ENCODE results near the gene WBP1L.
"Not testable (repeated sequence)": the region's sequence is repeated elsewhere in the genome, so short reads cannot be mapped to it uniquely, and the experiment has no call there.

Gene WBP1L

GRCh38 chr10:102743588-102744373, at the start of gene WBP1L:
TSS of gene WBP1L (plus strand) at chr10:102743948. CDS start at chr10:102744054, 106 bp downstream.
- DNase-seq (ENCODE audit: low read depth in 2 of 2): peak; percentile 85 to 89

DNA sequence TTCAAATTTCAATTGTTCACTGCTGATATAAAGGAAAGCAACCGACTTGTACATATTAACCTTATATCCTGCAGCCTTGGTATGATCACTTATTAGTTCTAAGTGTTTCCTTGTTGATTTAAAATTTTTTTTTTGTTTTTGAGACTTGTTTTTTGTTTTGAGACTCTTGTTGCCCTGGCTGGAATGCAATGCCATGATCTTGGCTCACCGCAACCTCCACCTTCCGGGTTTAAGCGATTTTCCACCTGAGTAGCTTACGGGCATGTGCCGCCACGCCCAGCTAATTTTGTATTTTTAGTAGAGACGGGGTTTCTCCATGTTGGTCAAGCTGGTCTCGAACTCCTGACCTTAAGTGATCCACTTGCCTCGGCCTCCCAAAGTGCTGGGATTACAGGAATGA, 48.3 kb upstream of the WBP1L start:
- not testable (repeated sequence) for DNase-seq (ENCODE audit: low read depth in 2 of 2)

DNA sequence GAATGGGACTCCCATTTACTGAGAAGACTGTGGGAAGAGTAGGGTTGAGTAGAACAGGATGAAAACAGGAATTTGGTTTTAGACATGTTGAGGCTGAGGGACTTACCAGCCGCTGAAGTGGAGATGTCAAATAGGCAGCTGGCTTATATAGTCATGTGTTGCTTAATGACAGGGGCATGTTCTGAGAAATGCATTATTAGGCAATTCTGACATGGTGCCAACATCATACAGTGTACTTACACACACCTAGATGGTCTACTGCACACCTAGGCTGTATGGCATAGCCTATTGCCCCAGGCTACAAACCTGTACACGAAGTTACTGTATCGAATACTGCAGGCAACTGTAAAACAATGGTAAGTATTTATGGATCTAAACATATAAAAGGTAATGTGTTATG, 47.0 kb upstream of the WBP1L start:
- DNase-seq (ENCODE audit: low read depth in 2 of 2): no peak

DNA sequence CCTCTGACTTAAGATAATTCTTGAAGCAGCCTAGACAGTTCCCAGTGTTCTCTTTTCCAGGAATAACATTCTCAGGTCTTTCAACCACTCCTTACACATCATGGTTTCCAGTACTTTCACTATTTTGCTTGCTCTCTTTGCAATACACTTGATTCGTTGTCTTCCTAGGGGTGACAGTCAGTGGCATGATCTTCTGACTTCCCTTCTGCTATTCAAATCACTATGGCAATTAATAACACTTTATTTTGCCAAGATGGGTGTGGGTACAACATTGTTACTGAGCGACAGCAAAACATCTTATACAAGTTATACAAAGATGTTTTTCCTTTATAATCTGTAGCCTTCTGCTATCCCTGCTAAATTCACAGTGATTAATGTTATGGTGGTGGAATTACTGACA, 44.9 kb upstream of the WBP1L start:
- DNase-seq (ENCODE audit: low read depth in 2 of 2): no peak

- no peak for DNase-seq (ENCODE audit: low read depth in 2 of 2)
These were observed 42.5 kb upstream of the WBP1L start for GRCh38 chr10:102701272-102701671.

GRCh38 chr10:102701796-102702195, 42.0 kb upstream of the WBP1L start:
- no peak for DNase-seq (ENCODE audit: low read depth in 2 of 2)

GRCh38 chr10:102702742-102703141, 41.0 kb upstream of the WBP1L start:
- no peak for DNase-seq (ENCODE audit: low read depth in 2 of 2)

DNA sequence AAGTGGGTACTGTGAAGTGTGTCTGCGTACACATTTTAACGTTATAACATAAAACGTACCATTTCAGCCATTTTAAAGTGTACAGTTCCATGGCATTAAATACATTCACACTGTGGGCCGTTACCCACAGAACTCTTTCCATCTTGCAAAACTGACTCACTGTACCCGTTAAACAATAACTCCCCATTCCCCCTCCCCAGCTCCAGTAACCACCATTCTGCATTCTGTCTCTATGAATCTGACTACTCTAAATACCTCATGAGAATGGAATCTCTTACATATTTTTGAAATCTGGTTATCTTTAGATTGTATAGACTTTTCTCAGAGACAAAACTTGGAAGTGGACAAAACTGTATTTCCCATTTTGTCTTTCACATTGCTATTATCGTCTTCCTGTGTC, 38.8 kb upstream of the WBP1L start:
- DNase-seq (ENCODE audit: low read depth in 2 of 2): no peak

GRCh38 chr10:102705531-102705930, 38.2 kb upstream of the WBP1L start:
- no peak for DNase-seq (ENCODE audit: low read depth in 2 of 2)

- DNase-seq (ENCODE audit: low read depth in 2 of 2): no peak
These were observed 33.1 kb upstream of the WBP1L start for GRCh38 chr10:102710609-102711008.

DNA sequence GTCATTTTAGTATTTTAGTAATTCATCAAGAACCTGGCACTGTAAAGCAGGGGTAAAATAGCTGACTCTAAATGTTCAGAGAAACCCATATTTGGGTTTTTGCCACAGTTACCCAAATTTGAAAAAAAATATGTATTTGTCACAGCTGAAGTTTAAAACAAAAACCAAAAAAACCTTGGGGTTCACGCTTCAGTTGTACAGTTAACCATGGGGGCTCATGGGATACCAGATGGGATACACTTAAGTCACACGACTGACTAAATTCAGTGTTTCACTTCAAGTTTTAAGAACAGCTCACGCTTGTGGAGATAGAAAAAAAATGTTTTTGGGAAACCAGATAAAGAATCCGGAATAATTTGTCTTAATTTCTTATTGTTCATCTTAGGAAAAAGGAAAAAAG, 31.7 kb upstream of the WBP1L start:
- DNase-seq (ENCODE audit: low read depth in 2 of 2): no peak

DNA sequence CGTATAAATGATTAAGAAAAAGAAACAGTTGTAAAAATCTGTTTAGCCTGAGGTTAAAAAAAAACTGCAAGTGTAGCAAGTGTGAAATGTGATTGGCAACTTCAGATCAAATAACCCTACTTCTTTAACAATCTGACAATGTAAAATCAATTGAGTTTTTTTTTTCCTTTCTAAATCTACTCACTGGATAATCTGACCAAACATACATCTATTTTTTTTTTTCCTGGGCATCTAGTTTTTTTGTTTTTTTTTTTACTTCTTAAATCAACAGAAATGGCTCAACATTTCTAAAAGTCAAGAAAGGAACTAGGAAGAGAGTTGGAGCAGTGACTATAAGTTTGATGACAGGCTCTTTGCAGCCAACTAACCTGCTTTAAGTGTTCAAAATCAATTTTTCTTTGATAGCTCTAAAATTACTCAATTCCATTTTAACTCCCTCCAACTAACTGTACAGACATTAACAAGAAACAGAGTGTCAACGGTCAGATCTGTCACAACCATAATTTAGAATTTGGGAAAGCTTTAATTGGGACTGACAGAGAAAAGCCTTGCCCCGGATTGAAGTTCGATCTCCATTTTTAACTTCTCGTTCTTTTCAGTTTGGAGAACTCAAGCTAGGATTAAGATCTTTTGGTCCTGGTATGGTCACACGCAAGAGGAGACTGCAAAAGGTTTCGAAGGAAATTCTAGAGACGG, 30.8 kb upstream of the WBP1L start:
- DNase-seq (ENCODE audit: low read depth in 2 of 2): no peak

DNA sequence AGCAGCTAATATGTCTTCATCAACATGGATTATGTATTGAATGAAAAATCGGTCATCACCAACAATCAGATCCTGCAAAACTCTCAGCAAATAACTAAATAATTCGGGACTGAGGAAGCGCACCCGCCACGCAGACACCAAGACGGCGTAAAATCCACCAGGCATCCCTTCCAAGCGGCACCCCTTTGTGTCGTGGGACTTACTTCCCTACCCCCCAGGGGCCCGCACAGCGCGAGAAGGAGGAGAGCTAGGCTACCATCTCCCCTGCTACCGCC, 30.3 kb upstream of the WBP1L start:
- no peak for DNase-seq (ENCODE audit: low read depth in 2 of 2)

- DNase-seq (ENCODE audit: low read depth in 2 of 2): peak; percentile 99 to 100
These were observed 29.7 kb upstream of the WBP1L start, which contains the start of gene ARL3 for GRCh38 chr10:102713814-102714620. TSS of gene ARL3 (minus strand) at chr10:102714397. CDS start at chr10:102714275, 122 bp downstream.

DNA sequence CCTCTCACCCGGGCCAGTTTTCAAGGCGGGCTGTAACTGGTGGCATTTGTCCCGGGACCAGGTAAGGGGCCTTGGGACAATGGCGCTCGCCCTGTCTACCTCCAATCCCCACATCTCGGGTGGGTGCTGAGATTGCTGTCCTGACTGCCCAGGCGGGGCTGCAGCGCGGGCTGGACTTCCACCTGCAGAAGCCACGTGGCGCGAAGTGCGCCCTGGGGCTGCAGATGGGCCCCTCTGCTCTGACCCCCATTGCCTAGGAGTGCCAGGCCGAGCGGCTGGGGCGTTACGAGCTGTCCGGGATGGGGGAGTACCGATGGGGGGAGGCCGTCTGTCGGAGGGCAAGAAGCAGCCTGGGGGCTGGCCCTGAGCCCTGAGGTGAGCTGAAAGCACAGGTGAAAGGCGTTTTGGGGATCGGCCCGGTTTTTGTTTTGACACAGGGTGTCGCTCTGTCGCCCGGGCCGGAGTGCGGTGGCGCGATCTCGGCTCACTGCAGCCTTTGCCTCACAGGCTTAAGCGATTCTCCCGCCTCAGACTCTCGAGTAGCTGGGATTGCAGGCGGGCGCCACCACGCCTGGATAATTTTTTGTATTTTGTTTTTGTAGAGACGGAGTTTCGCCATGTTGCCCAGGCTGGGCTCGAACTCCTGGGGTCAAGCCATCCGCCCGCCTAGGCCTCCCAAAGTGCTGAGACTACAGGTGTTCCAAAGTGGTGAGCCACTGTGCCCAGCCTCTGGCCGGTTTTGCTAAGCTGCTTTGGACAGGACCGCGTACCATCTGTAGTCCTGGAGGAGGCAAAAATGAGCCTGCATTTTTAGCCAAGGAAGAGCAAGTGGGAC, 28.9 kb upstream of the WBP1L start, which contains the start of gene SFXN2:
Gene SFXN2, plus strand, starts transcription at position 16 of the 835 bp plus-strand sequence. CDS start 12,001 bp downstream, outside the sequence.
- peak; percentile 28 to 36 for DNase-seq (ENCODE audit: low read depth in 2 of 2)

DNA sequence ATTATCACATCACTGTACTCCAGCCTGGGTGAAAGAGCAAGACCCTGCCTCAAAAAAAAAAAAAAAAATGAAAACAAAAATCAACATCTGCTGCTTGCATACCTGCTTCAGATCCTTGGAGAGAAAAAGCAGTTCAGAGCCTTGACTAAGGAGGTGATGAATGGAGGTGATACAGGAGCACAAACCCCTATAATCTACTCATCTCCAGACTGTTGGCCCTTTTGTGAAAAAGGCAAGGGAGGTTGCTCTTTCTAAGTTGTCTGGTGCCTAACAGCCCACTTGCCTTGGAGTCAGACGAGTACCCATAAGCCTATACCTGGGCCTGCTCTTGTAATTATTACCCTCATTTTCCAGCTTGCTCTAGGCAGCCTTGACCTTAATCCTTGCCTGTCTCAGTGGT, 27.9 kb upstream of the WBP1L start:
- no peak for DNase-seq (ENCODE audit: low read depth in 2 of 2)

DNA sequence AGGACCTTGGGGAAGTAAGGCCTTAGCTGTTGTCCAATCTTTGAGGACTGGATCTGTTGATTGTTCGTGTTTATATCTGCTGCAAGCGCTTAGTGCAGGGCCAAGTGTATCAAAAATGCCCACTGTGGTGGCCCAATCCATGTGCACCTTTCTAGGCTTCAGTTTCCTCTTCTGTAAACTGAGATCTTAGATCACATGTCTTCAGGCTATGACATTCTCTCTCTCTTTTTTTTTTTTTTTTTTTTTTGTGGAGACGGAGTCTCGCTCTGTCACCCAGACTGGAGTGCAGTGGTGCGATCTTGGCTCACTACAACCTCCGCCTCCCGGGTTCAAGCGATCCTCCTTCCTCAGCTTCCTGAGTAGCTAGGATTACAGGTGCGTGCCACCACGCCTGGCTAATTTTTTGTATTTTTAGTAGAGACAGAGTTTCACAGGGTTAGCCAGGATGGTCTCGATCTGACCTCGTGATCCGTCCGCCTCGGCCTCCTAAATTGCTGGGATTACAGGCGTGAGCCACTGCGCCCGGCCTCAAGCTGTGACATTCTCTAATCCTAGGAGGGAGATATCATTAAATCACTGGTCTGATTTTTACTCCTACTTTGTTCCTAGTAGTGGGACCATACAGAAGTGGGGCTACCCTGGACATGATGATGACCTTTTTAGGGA, 26.7 kb upstream of the WBP1L start:
- not testable (repeated sequence) for DNase-seq (ENCODE audit: low read depth in 2 of 2)

DNA sequence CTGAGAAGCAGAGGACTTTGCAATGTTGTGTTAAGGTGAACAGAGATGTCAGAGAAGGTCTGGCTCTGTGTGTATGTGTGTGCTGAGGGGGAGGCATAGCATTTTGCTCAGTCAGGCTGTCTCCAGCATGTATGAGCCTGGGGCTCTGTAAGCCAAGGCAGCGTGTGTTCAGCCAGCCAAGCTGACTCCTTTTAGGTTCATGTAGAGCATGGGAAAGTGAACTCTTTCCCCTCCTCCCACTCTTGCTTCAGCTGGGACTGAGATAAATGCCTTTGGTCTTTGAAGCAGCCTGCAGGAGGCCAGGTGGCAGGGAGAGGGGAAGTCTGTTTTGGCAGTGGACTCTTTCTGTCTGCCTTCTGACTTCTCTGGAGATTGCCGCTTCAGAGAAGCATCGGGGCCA, 25.5 kb upstream of the WBP1L start:
- no peak for DNase-seq (ENCODE audit: low read depth in 2 of 2)

DNA sequence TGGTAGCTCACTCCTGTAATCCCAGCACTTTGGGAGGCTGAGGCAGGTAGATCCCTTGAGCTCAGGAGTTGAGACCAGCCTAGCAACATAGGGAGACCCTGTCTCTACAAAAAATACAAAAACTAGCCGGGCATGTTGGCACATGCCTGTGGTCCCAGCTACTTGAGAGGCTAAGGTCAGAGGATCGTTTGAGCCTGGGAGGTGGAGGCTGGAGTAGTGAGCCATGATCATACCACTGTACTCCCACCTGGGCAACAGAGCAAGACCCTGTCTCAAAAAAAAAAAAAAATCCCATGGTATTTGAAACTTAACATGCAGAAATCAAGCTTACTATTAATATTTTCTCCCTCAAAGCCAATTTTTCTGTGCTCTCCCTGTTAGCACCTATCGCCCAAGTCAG, 23.4 kb upstream of the WBP1L start:
- DNase-seq (ENCODE audit: low read depth in 2 of 2): no peak

- DNase-seq (ENCODE audit: low read depth in 2 of 2): no peak
These were observed 22.9 kb upstream of the WBP1L start for GRCh38 chr10:102720775-102721301.

- DNase-seq (ENCODE audit: low read depth in 2 of 2): no peak
These were observed 21.8 kb upstream of the WBP1L start for GRCh38 chr10:102721954-102722353.

Measured in stimulated activated CD8-positive, alpha-beta memory T cell treated with anti-CD3 and anti-CD28 coated beads, Interleukin-15, amount 100 ng/mL, for 48 hours (primary cell).